Left ventricle myocardium inferior (tissue), 1 donor: Measurements from ENCODE around the gene IDH3A. TPM values are rescaled to one million over a fixed set of nuclear protein-coding genes. Genes with fewer than 3 reads are reported as not detected.

Experiments
- DNase-seq: peaks from one replicate; pipeline ENCODE4 v3.0.0-alpha.2; 2020
- H3K27ac ChIP-seq: fragments of 200-600 bp; replicated peaks from 2 replicates; pipeline ENCODE4 v1.8.0; 2021
- H3K27me3 ChIP-seq: fragments of 200-600 bp; 2 replicates; pipeline ENCODE4 v1.8.0; 2021; ENCODE audit warnings: low read depth
- H3K36me3 ChIP-seq: fragments of 200-600 bp; 2 replicates; pipeline ENCODE4 v1.8.0; 2021
- H3K4me1 ChIP-seq: fragments of 200-600 bp; 2 replicates; pipeline ENCODE4 v1.8.0; 2021
- H3K4me3 ChIP-seq: fragments of 200-600 bp; 2 replicates; pipeline ENCODE4 v1.8.0; 2021; ENCODE audit warnings: mild to moderate bottlenecking, moderate library complexity
- H3K9me3 ChIP-seq: fragments of 200-600 bp; replicated peaks from 2 replicates; pipeline ENCODE4 v1.8.0; 2021
- intact Hi-C: fragments of 100-400 bp; cut with micrococcal nuclease; formaldehyde crosslinking; loops from one replicate; pipeline ENCODE4 v1.11.0; 2022
- total RNA-seq: library from RNA; stranded (reverse); fragmentation: NEBNext Ultra II Directional; extraction: Animal tissue kit (Norgen Biotek cat#: 25700); gene quantifications from one replicate; pipeline ENCODE4 v1.2.1, GENCODE V29; 2021
- TF ChIP-seq, protein P1 (sequence below): fragments of 200-600 bp; IDR thresholded peaks from 2 replicates; pipeline ENCODE4 v1.8.0; 2021; ENCODE audit warnings: antibody characterized with exemption, mild to moderate bottlenecking, borderline replicate concordance
- donor health status: DM: no; HTN: yes; CAD: no; lungs with severe emphysema.

Gene IDH3A
- total RNA-seq, 1 donor from 2014 or later, result 465 TPM

DNA sequence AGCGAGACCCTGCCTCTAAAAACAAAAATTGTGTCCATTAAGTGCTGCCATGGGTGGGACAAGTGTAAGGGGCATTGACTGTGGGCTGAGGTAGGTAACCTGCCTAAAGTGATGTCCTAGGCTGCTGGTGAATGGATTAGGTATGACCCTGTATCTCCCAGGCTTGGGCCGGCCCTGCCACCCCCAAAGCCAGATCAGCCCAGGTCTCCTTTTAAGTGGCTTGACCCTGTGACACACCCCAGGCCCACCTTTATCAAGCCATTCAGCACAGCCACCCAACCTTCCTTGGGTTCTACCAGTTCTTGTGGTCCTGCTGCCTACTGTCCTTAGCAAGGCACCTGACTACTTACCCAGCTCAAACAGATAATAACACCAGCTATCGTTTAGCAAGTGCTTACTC lies 36.6 kb upstream of the IDH3A start:
- intact Hi-C loops, result loop anchor here (5.0 kb wide), 2 partner anchors 85 to 130 kb away; no protein-coding TSS in a partner anchor
- no peaks in the 10 kb centered on the region for H3K27me3 ChIP-seq
- no peaks in the 10 kb centered on the region for H3K36me3 ChIP-seq
- no peak overlapping the region for H3K4me3 ChIP-seq
- H3K9me3 ChIP-seq, result no peaks in the 10 kb centered on the region
- H3K27ac ChIP-seq, result no peak overlapping the region
- no peak for DNase-seq
- H3K4me1 ChIP-seq, result peaks cover 4% of the 10 kb centered on the region
- TF ChIP-seq, protein P1, sequence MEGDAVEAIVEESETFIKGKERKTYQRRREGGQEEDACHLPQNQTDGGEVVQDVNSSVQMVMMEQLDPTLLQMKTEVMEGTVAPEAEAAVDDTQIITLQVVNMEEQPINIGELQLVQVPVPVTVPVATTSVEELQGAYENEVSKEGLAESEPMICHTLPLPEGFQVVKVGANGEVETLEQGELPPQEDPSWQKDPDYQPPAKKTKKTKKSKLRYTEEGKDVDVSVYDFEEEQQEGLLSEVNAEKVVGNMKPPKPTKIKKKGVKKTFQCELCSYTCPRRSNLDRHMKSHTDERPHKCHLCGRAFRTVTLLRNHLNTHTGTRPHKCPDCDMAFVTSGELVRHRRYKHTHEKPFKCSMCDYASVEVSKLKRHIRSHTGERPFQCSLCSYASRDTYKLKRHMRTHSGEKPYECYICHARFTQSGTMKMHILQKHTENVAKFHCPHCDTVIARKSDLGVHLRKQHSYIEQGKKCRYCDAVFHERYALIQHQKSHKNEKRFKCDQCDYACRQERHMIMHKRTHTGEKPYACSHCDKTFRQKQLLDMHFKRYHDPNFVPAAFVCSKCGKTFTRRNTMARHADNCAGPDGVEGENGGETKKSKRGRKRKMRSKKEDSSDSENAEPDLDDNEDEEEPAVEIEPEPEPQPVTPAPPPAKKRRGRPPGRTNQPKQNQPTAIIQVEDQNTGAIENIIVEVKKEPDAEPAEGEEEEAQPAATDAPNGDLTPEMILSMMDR, result no peak

DNA sequence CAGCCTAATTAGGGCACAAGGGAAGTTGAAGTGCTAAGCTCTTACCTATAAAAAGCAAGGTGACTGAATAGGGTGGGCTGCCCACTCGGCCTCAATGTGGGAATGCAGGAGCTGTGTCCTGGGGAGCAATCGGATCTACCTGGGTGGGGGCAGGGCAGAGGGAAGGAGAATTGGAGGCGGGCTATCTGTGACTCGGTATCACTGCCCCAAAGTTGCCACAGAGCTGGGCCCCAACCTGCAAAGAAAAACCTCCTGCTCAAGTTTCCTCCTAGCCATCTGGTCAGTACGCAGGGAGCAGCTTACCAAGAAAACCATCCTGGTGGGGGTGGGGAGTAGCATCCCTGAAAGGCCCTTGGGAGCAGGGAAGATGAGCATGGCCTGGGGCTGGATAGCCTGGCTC lies 28.6 kb upstream of the IDH3A start:
- Histone ChIP-seq H3K9me3 (no peaks in the 10 kb centered on the region), H3K36me3 (no peaks in the 10 kb centered on the region), H3K27ac (no peak overlapping the region), H3K4me1 (no peaks in the 10 kb centered on the region), H3K4me3 (no peak overlapping the region), H3K27me3 (no peaks in the 10 kb centered on the region)
- intact Hi-C loops, result no loop called here
- TF ChIP-seq, protein P1, result no peak
- DNase-seq, result no peak

DNA sequence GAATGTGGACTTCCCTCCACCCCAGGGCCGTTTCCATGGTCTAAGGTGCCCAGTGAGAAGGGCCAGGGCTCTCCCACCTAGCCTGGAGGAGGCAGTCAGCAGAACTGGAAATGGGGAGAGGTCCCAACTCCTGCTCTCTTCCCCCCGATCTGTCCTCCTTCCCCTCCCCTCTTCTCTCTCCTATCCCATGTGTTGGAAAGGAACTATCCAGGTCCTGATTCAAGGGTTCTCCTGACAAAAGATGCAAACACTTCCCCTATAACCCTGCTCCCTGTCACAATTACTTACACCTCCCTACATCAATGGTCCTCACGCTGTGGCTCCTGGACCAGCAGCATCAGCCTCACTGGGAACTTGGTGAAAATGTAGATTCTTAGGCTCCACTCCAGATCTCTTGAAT lies 23.9 kb upstream of the IDH3A start:
- Histone ChIP-seq H3K4me1 (peaks cover 6% of the 10 kb centered on the region), H3K27me3 (no peaks in the 10 kb centered on the region), H3K9me3 (no peaks in the 10 kb centered on the region), H3K27ac (no peak overlapping the region), H3K36me3 (no peaks in the 10 kb centered on the region), H3K4me3 (no peak overlapping the region)
- no peak for DNase-seq
- intact Hi-C loops, result no loop called here
- TF ChIP-seq, protein P1, result no peak

DNA sequence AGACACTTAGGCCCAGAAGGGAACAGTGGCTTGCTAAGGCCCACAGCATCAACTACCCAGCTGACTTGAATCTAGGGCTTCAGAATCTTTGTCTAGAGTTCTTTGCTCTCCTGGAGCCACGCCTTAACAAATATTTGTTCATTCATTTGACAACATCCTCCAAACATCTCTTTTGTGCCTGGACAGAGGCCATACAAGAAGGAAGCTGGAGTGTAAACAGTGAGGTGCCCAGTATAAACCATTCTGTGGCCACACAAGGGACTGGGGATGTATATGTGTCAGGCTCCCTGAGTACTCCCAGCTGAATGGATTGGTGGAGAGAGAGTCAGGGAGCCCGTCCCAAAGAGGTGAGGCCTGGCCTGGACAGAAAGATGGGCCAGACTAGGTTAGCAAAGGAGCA lies 21.3 kb upstream of the IDH3A start:
- TF ChIP-seq, protein P1, result no peak
- Histone ChIP-seq H3K27me3 (no peaks in the 10 kb centered on the region), H3K27ac (no peak overlapping the region), H3K36me3 (no peaks in the 10 kb centered on the region), H3K9me3 (no peaks in the 10 kb centered on the region), H3K4me1 (peaks cover 25% of the 10 kb centered on the region), H3K4me3 (no peak overlapping the region)
- DNase-seq, result no peak
- intact Hi-C loops, result no loop called here

DNA sequence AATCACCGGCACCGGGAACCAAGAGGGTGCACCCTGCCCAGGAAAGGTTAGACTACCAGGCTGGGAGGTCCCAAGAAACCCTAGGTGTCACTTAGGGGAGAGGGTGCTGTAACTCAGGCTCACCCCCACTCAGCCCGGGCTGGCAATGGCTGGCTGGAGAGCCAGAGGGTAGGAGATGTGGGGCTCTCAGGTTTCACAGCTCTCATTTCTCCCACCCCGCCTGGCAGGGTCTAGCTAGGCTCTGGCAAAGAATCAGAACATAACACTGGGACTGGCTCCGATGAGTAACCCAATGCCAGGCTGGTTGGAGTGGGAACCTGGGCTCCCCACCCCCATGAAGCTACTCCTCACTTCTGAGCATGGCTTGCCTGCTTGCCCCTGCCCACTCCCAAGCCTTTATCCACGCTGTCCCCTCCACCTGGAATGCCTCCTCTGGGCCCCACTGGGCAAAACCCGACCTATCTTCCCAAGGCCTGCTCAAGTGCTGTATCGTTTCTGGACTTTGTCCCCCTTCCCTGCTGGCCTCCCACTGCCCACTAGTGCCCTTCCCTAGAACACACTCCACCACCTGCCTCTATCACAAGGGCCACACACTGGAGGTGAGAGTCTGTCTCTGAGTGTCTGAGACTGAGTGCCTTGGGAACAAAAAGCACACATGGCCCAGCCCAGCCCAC lies 19.9 kb upstream of the IDH3A start:
- intact Hi-C loops, result no loop called here
- no peaks in the 10 kb centered on the region for H3K36me3 ChIP-seq
- H3K27me3 ChIP-seq, result no peaks in the 10 kb centered on the region
- H3K9me3 ChIP-seq, result no peaks in the 10 kb centered on the region
- H3K4me3 ChIP-seq, result no peak overlapping the region
- peaks cover 25% of the 10 kb centered on the region for H3K4me1 ChIP-seq
- TF ChIP-seq, protein P1, result no peak
- DNase-seq, result no peak
- no peak overlapping the region for H3K27ac ChIP-seq
